Kidney epithelial cell (primary cell): ENCODE results near the gene RAD54L. TPM values are rescaled to one million over a fixed set of nuclear protein-coding genes. Genes with fewer than 3 reads are reported as not detected.
A peak's percentile ranks its signal among the peaks of the same experiment; 100 is the strongest.

Source experiments
- DNase-seq: peaks from one replicate; pipeline ENCODE4 v3.0.0-alpha.2; 2010; ENCODE audit warnings: low read depth
- H3K27me3 ChIP-seq: 2 replicates; pipeline ENCODE4 v1.6.0; 2011; ENCODE audit warnings: low read length; ENCODE audit not compliant: control insufficient read depth, insufficient read depth
- H3K36me3 ChIP-seq: 2 replicates; pipeline ENCODE4 v1.5.1; 2011; ENCODE audit warnings: low read length; ENCODE audit not compliant: control insufficient read depth, insufficient read depth
- H3K4me3 ChIP-seq: 2 replicates; pipeline ENCODE4 v1.5.1; 2011; ENCODE audit warnings: low read depth, mild to moderate bottlenecking, control low read depth, low read length
- CTCF ChIP-seq: IDR thresholded peaks from 2 replicates; pipeline ENCODE4 v1.5.1; 2011; ENCODE audit warnings: mild to moderate bottlenecking, moderate library complexity, low read length, control low read depth, inconsistent platforms; ENCODE audit not compliant: insufficient read depth, poor library complexity, severe bottlenecking
- total RNA-seq: library from RNA; depleted of rRNA; stranded (reverse); fragments of >200 nt; gene quantifications from 2 replicates; pipeline ENCODE4 v1.2.3, GENCODE V29; 2015

RAD54L gene
- total RNA-seq, 1 donor from 2014 or later: 6.1 TPM

- TF ChIP-seq CTCF: no peak
- no peak for DNase-seq
- H3K4me3 ChIP-seq: peak overlapping the region; percentile 61
- no peaks in the 10 kb centered on the region for H3K27me3 ChIP-seq
- H3K36me3 ChIP-seq: no peaks in the 10 kb centered on the region
Measured at GRCh38 chr1:46246548-46247435, 771 bp upstream of the RAD54L start.

DNA sequence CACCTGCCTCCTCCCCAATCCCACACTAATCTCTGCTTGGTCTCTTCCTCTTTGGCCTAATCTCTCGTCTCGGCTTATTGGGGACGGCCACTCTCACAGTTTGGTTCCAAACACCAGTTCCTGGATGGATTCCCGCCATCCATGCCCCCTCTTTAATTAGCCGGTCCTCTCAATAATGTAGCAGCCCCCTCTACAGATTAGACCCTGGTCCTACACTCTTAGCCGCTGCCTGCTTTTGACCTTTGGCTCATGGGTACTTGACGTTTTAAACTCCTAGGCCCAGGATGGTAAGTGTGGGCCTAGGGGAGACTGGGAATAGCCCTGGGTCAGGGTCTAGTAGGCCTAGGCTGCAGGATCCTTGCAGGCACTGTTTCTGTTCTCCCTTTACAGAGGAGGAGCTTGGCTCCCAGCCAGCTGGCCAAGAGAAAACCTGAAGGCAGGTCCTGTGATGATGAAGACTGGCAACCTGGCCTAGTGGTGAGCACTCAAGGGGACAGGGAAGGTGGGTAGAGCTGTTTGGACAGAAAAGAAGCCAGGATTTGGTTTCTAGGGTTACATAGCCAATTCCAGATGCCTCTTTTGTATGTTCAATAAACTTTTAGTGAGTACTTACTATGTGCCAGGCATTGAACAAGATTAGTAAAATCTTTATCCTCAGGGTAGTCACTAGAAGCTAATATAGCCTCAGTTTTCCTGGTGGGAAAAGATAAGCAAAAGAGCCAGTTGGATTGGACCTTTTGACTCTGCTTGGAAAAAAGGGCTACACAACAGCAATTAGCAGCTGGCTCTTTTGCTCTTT is 758 bp downstream of the RAD54L start:
- no peaks in the 10 kb centered on the region for H3K36me3 ChIP-seq
- H3K4me3 ChIP-seq: peak overlapping the region; percentile 69
- no peak for TF ChIP-seq CTCF
- no peak for DNase-seq
- no peaks in the 10 kb centered on the region for H3K27me3 ChIP-seq

DNA sequence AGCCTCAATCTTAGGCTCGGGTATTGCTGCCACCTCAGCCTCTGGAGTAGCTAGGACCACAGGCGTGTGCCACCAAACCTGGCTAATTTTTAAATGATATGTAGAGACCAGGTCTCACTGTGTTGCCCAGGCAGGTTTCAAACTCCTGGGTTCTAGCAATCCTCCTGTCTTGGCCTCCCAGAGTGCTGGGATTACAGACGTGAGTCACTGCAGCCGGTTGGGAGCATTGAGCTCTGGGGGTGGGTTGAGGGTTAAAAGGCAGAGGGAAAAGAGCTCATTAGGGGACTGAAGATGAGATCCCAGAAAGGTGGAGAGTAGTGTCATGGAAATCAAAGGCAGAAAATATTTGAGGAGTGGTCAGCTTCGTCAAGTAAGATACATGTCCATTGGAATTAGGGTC is 7.1 kb downstream of the RAD54L start:
- no peak for DNase-seq
- no peak overlapping the region for H3K4me3 ChIP-seq
- H3K36me3 ChIP-seq: no peaks in the 10 kb centered on the region
- TF ChIP-seq CTCF: no peak
- H3K27me3 ChIP-seq: no peaks in the 10 kb centered on the region

DNA sequence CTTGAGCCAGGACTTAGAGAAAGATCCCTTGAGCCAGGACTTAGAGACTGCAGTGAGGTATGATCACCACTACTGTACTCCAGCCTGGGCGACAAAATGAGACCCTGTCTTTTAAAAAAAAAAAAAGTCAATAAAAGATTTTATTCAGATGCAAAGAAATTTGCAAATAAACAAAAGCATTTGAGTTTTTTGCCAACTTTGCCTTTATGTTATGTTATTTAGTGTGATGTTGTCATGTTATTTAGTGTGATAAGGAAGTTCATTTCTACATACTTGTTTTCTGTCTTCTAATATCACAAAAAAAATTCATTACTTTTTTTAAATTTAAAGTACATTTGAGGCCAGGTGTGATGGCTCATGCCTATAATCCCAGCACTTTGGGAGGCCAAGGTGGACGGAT is 9.0 kb downstream of the RAD54L start:
- no peak for DNase-seq

GRCh38 chr1:46262508-46262907 is 14.9 kb downstream of the RAD54L start:
- TF ChIP-seq CTCF: no peak
- no peak for DNase-seq
- H3K36me3 ChIP-seq: peaks cover 1% of the 10 kb centered on the region
- H3K27me3 ChIP-seq: no peaks in the 10 kb centered on the region
- no peak overlapping the region for H3K4me3 ChIP-seq

More for the DNA sequence above, 9.0 kb downstream of the RAD54L start:
- Histone ChIP-seq H3K4me3 (no peak overlapping the region), H3K36me3 (no peaks in the 10 kb centered on the region), H3K27me3 (no peaks in the 10 kb centered on the region)
- TF ChIP-seq CTCF: no peak
